ENCODE data around the gene DNAJC12.

DNA sequence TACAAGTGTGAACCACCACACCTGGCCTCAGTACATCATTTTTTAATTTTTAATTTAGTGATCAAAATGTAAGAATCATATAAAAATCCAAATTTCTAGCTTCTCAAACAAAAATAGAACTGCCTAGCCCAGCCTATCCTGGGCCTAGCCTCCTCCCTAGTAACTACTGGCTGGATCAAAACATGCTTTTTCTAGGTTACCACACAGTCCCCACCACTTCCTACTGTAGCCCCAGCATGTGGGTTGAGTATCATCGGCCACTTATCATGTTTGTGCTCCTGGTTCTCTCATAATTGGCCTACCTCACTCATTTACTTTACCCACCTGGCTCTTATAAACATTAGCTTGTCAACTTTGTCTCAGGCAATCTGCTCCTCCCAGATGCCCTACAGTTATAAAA lies 52.9 kb downstream of the DNAJC12 start:
- TF ChIP-seq CTCF (IDR thresholded peaks at IDR 0.05) (no peak), POLR2A (IDR thresholded peaks at IDR 0.05) (no peak)
